ENCODE data around the gene PTPRN2. TPM values are rescaled to one million over a fixed set of nuclear protein-coding genes. Genes with fewer than 3 reads are reported as not detected.
A peak's percentile ranks its signal among the peaks of the same experiment; 100 is the strongest.

PTPRN2 gene
- total RNA-seq, 1 donor from 2014 or later: 3.1 TPM

GRCh38 chr7:157844611-157845010, 743.0 kb downstream of the PTPRN2 start:
- no peak for DNase-seq

- DNase-seq: no peak
These were observed 743.5 kb downstream of the PTPRN2 start for GRCh38 chr7:157844141-157844540.

- DNase-seq: no peak
These were observed 744.1 kb downstream of the PTPRN2 start for GRCh38 chr7:157843336-157844140.

- no peak for DNase-seq
These were observed 745.8 kb downstream of the PTPRN2 start for GRCh38 chr7:157841773-157842370.

GRCh38 chr7:157840914-157841772, 746.5 kb downstream of the PTPRN2 start:
- no peak for DNase-seq

- no peak for DNase-seq
These were observed 747.3 kb downstream of the PTPRN2 start for GRCh38 chr7:157840174-157840913.

- no peak for DNase-seq
These were observed 747.9 kb downstream of the PTPRN2 start for GRCh38 chr7:157839672-157840167.

- DNase-seq: no peak
These were observed 748.4 kb downstream of the PTPRN2 start for GRCh38 chr7:157839226-157839625.

- no peak for DNase-seq
These were observed 750.1 kb downstream of the PTPRN2 start for GRCh38 chr7:157837561-157837960.

GRCh38 chr7:157837047-157837446, 750.6 kb downstream of the PTPRN2 start:
- no peak for DNase-seq

GRCh38 chr7:157834501-157835163, 753.0 kb downstream of the PTPRN2 start:
- no peak for DNase-seq

GRCh38 chr7:157832866-157833607, 754.6 kb downstream of the PTPRN2 start:
- no peak for DNase-seq

GRCh38 chr7:157832421-157832820, 755.2 kb downstream of the PTPRN2 start:
- no peak for DNase-seq

- peak; percentile 62 for DNase-seq
These were observed 755.6 kb downstream of the PTPRN2 start for GRCh38 chr7:157832006-157832405.

- no peak for DNase-seq
These were observed 756.3 kb downstream of the PTPRN2 start for GRCh38 chr7:157831143-157831905.

GRCh38 chr7:157830331-157830730, 757.3 kb downstream of the PTPRN2 start:
- no peak for DNase-seq

- DNase-seq: no peak
These were observed 758.1 kb downstream of the PTPRN2 start for GRCh38 chr7:157829491-157829890.

GRCh38 chr7:157828881-157829280, 758.7 kb downstream of the PTPRN2 start:
- no peak for DNase-seq

- no peak for DNase-seq
These were observed 759.4 kb downstream of the PTPRN2 start for GRCh38 chr7:157828190-157828589.

GRCh38 chr7:157827863-157828160, 759.8 kb downstream of the PTPRN2 start:
- DNase-seq: no peak
